ENCODE measurements around the gene SQSTM1.

Gene SQSTM1

DNA sequence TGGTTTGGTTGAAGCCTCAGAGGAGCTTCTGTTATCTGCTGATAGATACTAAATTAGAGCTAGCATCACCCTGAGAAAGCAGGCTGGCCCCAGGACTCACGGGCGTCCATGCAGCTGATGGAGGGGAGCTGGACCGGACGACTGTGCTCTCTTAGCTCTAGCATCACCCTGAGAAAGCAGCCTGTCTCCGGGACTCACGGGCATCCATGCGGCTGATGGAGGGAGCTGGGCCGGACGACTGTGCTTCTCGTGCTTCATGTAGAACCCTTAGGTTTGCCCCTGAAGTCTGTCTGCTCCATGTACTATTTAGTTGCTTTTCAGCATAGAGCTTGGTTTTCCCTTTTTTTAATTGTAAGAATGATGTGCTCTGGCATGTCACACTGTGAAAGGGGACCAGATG is 43.2 kb upstream of the SQSTM1 start:
- TF ChIP-seq CTCF (IDR thresholded peaks at IDR 0.05; ENCODE audit: low read depth, low read length, missing control alignments) = no peak
- H3K4me3 ChIP-seq (ENCODE audit: low read depth, low read length) = no peak overlapping the region
- DNase-seq (ENCODE audit: low read depth) = no peak

GRCh38 chr5:179777909-179778308 is 42.8 kb upstream of the SQSTM1 start:
- no peak overlapping the region for H3K4me3 ChIP-seq (ENCODE audit: low read depth, low read length)
- no peak for DNase-seq (ENCODE audit: low read depth)
- TF ChIP-seq CTCF (IDR thresholded peaks at IDR 0.05; ENCODE audit: low read depth, low read length, missing control alignments) = no peak

GRCh38 chr5:179778591-179778990 is 42.1 kb upstream of the SQSTM1 start:
- no peak overlapping the region for H3K4me3 ChIP-seq (ENCODE audit: low read depth, low read length)
- DNase-seq (ENCODE audit: low read depth) = no peak
- no peak for TF ChIP-seq CTCF (IDR thresholded peaks at IDR 0.05; ENCODE audit: low read depth, low read length, missing control alignments)

- no peak for TF ChIP-seq CTCF (IDR thresholded peaks at IDR 0.05; ENCODE audit: low read depth, low read length, missing control alignments)
- H3K4me3 ChIP-seq (ENCODE audit: low read depth, low read length) = no peak overlapping the region
- DNase-seq (ENCODE audit: low read depth) = no peak
Measured at GRCh38 chr5:179779826-179780225, 40.9 kb upstream of the SQSTM1 start.

DNA sequence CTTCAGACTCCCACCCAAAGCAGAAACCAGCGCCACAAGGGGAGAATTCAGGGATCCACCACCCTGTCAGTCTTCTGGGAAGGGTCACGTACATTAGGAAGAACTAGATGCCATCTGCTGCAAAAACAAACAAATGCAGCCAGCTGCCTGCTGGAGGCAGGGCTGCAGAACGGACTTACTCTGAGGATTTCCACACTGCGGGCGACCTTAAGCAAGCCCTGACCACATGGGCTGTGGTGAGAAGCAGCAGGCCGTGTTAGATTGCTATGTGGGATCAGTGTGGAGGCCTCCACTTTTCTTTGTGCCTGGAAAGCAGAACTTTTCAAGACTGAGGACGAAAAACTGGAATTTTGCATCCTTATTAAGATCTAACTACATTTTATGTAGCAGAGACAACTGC is 40.3 kb upstream of the SQSTM1 start:
- TF ChIP-seq CTCF (IDR thresholded peaks at IDR 0.05; ENCODE audit: low read depth, low read length, missing control alignments) = no peak
- no peak overlapping the region for H3K4me3 ChIP-seq (ENCODE audit: low read depth, low read length)
- no peak for DNase-seq (ENCODE audit: low read depth)

GRCh38 chr5:179781846-179782245 is 38.9 kb upstream of the SQSTM1 start:
- H3K4me3 ChIP-seq (ENCODE audit: low read depth, low read length) = no peak overlapping the region

More at GRCh38 chr5:179781846-179782245, 38.9 kb upstream of the SQSTM1 start:
- TF ChIP-seq CTCF (IDR thresholded peaks at IDR 0.05; ENCODE audit: low read depth, low read length, missing control alignments) = no peak
- DNase-seq (ENCODE audit: low read depth) = no peak
